HG02623 (cell line): ENCODE measurements around the gene CDCA4.

Experiments
- ATAC-seq: cut with Tn5 transposase; IDR thresholded peaks from one replicate; pipeline ENCODE4 v1.9.1; 2021; ENCODE audit warnings: moderate library complexity; ENCODE audit not compliant: unreplicated experiment

Gene CDCA4

DNA sequence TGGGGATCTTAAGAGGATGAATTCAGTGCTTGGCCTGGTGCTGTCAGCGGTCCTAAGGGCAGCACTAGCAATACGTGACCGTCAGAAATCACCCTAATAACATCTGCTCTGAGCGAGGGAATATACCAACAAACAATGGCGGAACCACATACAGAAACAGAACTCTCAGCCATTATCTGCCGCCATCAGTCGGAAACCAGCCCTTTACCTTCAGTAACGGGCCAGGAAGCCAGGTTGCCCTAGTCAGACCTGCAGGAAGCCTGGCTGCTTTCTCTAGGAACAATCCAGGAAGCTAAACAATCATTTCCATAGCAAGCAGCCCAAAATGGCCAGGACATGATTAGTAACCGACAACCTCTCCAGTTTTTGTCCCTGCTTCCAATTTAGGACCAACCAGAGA lies 5.6 kb downstream of the CDCA4 start:
- no peak for ATAC-seq

DNA sequence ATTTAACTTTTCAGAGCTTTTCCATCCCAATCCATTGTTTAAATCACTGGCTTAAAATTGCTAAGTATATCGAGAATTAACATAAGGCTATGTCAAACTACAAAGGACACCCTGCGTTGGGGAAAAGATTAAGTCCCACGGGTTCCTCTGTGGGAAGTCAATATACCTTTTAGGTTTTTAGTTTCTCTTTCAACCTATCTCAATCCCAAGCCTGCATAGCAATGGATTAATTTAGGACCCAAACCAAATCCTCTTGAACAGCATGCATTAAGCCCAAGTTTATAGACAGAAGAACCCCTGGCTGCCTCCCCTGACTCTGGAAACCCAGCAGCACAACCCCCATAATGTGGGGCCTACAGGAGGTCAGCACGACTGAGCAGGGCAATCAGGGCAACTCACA lies 6.3 kb downstream of the CDCA4 start:
- no peak for ATAC-seq

DNA sequence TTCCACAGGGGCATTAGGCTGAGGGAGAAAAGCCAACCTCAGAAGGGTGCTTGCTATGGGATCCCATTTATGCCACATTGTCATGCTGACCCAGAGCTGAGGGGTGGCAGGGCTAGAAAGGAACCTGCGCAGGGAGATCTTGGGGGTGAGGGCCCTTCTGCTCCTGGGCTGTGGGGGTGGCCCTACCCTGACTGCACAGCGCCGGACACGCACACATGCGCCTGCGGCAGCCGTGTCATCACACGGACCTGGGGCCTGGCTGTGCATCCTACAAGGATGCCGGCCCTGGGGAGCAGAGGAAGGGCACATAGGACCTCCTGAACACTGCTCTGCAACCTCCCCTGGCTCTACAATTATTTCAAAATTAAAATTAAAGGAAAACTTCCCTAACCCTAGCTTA lies 6.9 kb downstream of the CDCA4 start:
- no peak for ATAC-seq

DNA sequence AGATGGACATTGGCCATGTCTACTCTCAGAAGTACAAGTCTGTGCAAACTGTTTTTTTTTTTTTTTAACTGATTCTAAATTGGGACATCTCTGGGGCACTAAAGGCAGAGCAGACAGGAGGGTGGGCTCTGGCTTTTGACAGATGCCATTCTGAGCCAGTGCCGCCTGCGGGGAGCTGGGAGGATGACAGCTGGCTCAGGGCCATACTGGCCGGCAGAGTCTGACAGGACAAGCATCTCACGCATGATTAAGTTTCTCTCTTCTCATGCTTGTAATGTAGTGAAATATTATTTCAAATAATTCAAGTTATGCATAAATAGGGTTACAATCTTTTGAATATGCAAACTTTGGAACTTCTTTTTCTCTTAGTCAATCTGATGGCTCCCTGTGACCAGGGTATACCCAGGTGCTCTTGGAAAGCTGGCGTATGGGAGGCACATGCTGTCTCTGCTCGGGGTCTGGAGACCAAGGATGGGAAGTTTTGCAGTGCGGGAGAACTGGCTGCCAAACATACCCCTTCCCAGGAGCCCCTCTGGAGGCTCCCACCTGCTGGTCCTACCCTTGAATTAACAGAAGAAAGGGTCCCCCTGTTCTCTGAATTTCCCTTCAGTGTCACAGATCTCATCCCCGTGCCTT lies 7.6 kb downstream of the CDCA4 start:
- no peak for ATAC-seq

DNA sequence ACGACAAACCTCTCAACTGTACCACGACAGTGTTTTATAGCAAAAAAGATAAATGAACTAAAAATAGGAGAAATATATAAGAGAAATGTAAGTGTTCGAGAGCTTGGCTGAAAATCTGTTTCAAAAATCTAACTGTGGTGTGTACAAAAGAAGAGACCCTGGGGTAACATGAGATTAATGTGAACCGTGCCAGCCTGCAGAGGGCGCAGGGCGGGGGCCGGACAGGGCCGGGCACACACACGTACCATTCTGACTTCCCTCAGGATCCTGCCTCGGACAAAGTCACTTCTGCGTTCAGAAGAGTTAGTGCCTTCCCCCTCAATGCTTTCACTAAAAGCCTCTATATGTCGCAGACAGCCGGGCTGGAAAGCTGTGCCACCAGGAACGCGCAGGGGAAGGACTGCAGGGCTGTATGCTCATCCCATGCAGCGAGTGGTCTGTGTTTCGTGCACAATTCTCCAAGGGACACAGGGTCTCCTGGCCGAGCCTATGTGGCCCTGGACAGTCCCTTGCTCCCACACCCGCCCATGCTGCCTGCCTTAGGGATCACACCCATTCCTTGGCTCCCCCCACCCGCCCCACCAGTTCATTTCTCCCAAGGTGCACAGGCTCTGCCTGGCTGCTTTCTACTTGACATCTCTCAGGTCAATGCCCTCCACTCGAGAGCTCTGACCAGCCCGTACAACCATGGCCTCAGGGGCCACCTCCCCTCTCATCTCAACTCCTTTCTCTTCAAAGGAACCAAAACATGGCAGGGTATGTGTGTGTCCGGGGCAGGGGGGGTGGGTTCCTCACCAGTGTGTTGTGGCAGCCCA lies 8.5 kb downstream of the CDCA4 start:
- no peak for ATAC-seq

DNA sequence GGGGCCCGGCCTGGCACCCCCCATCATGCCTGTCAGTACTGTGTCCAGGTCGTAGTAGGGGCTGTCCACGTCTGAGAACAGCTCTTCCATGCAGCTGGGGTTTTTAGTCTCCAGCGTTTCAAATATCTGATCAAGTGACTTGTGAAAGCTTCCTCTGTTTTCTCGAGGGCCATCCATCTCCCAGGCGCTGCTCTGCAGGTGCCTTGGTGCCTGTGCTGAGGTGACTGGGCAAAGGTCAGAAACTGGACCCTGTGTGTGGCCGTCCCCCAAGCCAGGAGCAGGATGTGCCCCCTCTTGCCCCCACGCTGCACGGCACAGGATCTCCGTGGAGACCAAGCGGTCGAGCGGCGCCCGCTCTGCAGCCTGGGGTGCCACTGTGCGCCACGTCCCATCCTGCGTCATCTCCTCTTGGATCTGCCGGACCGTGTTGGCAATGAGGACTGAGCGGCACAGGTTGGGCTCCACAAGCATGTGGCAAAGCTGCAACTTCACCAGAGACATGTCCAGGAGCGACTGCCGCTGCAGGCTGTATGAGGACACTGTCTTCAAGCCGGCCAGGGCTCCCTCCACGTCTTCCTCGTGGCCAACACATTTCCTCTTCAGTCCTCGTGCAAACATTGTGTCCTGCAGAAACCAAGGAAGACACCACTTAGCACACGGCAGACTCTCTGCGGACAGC lies 9.4 kb downstream of the CDCA4 start:
- ATAC-seq = no peak

DNA sequence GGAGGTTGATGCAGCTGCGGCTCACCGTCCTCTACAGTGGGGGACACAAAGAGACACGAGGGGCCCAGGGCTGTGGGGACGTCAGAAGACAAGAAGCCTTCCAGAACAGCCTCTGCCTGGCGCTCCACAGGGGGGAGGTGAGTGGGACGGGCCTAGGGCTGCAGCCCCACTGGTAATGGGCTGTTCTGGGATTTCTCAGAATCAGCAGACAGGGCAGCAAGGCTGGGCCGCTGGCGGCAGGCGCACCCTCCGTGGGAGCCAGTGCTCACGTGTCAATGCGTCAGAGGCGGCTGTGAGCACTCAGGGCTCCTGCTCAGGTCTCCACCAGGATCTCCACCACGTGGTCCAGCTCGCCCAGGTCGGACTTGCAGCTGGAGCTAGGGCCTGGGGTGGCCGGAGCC lies 10.0 kb downstream of the CDCA4 start:
- ATAC-seq = no peak

DNA sequence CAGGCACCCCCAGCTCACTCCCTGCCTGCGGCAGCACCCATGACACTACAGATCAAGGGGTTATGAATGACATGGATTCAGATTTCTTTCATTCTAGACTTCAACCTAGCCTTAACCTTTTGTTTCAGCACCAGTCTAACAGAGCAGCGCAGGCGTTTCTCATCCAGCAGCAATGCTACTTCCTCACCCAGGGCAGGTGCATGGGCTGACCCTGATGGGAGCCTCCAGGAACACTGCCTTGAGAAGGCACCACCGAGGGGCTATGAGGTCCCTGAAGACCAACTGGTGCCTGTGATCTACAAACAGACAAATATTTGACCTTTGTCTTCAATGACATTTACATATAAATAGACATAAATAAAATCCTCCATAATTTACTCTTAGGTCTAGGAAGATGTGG lies 10.8 kb downstream of the CDCA4 start:
- no peak for ATAC-seq

DNA sequence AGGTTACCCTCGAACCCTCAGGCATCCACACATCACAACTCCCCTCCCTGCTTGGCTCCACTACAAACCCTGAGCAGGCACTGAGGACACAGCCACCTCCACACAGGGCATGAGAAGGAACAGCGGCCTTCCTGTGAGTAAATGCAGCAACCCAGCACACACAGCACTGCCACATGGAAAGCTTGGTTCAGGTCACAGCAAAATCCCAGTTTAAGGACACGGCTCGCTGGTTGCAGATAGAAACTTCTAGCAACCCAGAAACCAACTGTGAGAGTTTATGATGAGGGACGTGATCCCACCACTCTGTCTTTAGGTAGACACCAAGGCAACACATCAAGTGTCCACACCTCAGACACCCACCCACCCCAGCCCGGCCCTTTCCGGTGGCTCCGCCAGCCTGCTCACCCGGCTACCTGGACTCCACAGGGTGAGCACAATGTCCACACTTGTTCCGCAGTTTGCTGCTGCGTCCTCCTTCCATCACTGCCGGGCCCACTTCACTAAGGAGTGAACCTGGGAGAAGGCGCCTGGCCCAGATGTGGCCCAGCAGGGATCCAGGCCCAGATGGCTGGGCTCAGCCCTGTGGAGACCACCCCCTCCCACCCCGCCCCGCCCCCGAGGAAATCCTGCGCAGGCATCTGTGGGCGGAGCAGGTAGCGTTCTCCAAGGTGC lies 13.2 kb downstream of the CDCA4 start:
- no peak for ATAC-seq

DNA sequence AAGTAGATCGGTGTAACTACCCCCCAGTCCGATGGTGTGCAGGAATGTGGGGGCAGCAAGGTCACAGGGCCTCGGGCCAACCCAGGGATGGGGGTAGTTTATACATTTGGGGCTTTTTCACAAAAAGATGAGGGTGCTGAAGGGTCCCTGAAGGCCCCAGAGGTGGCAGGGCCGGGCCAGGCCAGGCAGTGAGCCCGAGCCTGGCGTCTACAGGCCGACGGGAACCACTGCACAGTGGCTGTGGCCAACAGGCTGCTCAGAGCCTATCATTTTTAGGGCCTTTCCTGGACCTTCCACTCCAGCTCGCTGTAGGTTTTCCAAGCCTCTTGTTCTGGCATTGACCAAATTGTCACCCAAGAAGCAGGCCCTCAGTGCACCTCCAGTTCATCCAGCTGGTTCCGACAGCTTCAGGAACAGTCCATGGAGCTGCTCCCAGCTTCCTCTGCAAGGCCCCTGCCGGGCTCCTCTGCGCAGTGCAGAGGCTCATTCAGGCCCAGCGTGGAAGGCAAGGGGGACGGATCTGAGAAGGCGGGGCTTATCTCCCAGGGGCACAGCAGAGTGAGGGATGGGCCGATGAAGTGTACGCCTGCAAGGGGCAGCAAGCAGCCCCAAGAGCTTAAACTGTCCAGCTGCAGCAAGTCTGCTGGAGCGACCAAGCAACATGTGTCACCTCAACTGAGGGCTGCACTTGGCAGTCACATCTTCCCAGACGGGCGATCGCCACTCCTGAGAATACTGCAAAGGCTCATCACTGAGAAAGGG lies 13.9 kb downstream of the CDCA4 start:
- no peak for ATAC-seq

DNA sequence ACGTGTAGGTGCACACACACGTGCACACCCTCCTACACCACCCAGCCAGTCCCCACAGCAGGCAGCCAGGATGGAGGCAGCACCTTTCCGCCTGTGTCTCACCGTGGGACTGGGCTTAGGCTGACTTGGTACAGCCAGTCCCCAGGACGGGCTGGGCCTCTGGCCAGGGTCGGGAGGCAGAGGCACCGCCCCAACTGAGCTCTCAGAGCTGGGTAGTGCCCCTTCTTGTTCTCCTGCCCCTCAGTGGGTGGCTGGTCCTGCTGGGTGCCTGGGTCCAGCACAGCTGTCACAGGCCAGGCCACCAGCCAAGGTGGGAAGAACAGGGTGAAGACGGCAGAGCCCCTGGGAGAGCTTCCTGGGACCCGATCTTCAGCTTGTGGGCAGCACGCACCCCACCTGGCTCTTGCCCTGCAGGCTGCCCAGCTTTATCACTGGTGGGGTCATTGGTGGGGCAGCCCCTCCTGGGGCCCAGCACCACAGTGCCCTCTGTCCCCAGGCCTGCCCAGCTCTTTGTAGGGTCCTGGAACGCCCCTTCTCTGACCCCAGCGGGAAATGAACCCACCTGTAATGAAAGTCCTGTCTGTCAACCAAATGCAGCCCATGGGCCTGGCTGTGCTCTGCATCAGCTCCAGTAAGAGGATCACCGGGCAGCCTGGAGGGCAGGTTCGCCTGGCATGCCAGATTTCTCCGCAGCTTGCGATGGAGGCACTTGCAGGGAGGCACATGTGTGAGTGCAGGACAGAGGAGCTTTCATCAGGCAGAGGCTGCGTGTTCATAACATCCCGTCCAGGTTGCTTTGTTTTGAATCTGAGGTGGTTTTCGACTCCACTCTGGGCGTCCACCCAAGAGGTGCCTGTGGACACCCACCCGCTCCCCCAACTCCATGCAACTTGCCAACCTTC lies 14.7 kb downstream of the CDCA4 start:
- no peak for ATAC-seq

DNA sequence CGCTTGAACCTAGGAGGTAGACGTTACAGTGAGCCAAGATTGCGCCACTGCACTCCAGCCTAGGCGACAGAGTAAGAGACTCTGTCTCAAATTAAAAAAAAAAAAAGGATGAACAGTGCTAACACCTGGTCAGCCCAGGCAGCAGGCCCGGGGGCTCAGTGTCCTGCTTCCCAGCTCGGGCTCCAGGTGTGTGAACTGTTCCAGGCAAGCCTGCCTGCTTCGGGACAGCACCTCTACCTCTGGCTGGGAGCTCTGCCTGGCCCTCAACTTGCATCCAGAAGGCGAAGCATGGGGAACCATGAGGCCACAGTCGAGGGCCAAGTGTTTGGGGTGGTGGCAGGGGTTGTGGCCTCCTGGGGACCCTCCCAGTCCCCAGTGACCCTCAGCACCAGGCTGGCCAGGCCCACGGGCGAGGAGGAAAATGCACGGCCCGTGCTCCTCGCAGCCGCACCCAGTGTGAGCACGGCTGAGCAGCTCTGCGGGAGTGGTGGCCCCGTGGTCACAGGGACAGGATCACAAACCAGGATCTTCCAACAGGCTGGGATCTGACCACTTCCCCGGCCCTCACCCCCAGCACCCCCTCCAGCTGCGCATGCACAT lies 15.5 kb downstream of the CDCA4 start:
- ATAC-seq = no peak

DNA sequence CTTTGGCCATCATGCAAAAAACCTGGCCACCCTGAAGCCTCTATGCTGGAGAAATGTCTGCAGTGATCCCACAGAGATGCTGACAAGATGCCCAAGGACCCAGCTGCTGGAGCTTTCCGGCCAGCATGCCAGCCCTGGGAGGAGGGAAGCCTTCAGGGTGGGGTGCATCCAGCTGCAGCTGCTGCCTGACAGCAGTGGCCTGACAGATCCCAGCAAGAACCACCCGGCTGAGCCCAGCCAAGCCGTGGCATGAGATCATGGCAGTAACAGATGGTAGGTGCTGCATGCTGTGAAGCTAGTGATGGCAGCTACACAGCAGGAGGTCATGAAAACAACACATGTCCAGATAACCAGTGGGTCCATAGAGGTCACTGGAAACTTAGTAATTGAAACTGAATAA lies 21.5 kb downstream of the CDCA4 start:
- ATAC-seq = no peak

DNA sequence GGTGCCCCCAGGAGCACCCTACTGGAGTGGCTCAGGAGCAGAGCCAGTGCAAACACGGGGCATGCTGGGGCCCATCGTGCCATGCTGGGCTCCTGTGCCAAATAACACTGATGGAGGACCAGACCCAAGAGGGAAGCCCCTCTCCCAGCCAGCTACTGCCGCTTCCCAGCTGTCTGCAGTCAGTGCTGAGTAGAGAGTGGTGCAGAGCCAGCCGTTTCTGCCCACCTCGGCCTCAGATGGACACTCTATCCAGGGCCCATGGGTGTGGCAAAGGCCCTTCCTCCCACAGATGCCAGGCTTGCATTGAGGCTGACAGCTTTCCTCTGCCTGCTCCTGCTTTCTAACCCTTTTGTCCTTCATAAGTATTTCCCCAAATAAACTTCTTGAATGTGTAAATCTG lies 22.1 kb downstream of the CDCA4 start:
- no peak for ATAC-seq

DNA sequence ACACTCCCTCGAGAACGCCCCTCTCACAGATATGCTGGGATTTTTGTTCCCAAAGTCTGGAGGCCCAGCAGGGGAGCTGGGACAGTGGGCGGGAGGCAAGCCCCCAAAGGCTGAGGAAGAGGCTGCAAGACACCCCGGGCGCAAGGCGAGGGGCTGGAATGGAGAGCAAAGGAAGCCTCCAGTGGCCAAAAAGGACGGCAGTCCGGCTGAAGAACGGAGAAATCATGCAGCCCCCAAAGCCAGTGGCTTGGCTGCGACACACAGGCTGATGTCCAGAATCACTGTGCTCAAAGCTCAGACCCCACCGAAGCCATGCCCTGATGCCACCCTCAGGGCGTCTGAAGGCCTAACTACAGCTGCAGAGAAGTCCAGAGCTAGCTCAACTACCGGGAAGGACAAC lies 24.4 kb downstream of the CDCA4 start:
- ATAC-seq = no peak

DNA sequence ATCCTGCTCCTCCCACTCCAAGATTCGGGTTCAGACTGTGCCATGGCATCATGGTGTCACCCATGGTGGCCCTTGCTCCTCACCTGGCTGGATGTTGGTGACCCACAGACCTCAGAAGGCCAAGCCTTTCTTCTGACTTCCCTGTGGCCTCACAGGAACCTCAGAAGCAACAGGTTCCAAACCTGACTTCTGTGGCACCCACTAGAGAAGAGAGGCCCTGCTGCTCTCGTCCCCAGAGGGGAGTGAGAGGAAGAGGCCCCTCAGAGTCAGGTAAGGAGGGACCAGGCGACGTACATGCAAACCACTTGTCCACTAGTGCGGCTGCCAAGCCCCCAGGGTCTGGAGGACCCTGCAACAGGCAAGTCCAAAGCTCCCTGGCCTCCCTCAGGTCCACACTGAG lies 24.9 kb downstream of the CDCA4 start:
- no peak for ATAC-seq

DNA sequence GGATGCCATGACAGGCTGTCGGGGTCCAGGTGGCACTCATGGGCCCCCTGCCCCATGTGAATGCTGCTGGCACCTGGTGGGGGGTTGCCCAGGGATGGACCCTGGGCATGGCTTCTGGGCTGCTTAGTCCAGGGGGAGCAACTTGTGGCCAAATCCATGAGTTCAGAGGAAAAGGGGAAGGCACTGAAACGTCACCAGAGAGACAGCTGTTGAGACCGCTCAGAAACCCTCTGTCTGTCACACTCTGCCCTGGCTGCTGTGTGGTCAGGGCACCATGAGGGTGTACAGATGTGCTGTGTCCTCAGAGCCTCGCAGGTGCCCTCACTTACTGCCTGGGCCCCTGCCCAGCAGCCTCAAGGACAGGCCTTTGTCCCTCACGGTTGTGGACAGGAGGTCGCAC lies 25.9 kb downstream of the CDCA4 start:
- no peak for ATAC-seq

DNA sequence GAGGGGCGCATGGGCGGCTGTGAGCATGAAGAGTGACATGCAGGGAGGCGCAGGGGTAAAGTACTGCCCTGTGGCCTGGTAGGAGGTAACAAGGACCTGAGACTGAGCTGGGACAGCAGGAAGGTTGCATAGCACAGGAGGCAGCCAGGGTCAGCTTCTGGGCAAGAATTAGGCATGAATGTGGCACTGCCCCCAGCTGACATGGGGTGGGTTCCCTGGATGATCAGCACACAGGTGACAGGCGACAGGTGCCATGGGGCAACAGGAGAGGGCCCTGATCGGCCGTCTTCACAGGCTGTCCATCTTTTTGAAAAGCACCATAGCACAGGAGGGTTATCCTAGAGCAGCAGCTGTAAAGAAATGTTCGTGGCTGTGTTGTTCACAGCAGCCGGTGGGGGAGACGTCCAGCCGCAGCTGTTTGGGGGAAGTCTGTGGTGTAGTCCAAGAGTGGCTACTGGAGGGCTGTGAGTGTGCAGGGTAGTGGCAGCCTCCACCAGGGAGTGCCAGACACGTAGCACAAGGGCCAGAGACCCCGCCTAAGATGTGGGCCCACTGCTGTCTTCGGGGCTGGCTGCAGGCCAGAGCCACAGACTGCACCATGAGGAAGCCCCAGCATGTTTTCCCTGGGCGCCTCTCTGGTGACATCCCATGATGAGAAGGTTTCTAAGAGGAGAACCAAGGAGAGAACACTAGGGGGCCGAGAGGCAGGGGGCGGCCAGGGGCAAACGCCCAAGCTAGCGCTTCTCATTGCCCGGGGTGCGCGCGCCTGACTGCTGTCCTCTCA lies 26.9 kb downstream of the CDCA4 start:
- no peak for ATAC-seq

DNA sequence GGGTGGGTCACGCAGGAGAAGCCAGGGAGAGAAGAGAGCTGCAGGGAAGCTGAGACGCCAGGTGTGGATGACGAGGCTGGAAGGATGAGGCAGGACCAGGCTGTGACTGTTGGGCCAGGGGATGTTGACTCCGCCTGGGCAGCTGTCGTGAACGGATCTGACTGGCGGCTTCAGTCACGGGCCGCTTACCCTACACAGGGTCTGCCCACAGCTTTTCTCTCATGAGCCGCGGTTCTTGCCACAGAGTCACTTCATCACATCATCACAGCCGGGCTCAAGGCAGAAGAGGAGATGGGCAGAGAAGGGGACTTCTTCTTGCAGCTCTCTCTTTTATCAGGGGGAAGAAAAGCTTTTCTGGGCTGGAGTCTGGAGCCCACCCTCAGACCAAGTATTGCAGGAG lies 27.6 kb downstream of the CDCA4 start:
- ATAC-seq = no peak
